Endothelial cell of umbilical vein (primary cell): ENCODE data around the gene APC2.

Experiments used
- EZH2 ChIP-seq: IDR thresholded peaks from 2 replicates; pipeline ENCODE4 v1.6.1; 2012; ENCODE audit warnings: borderline replicate concordance, low read depth, mild to moderate bottlenecking, moderate library complexity, low read length, inconsistent platforms; ENCODE audit not compliant: severe bottlenecking
- FOS ChIP-seq: IDR thresholded peaks from 2 replicates; pipeline ENCODE4 v1.6.1; 2011; ENCODE audit warnings: mild to moderate bottlenecking, low read length, moderate library complexity, borderline replicate concordance; ENCODE audit not compliant: insufficient read depth
- GATA2 ChIP-seq: IDR thresholded peaks from 2 replicates; pipeline ENCODE4 v1.7.0; 2011; ENCODE audit warnings: low read depth, mild to moderate bottlenecking, moderate library complexity, mixed read lengths, low read length; ENCODE audit not compliant: insufficient read length, insufficient read depth
- JUN ChIP-seq: IDR thresholded peaks from 2 replicates; pipeline ENCODE4 v1.6.1; 2011; ENCODE audit warnings: borderline replicate concordance, low read depth; ENCODE audit not compliant: insufficient read length, insufficient read depth
- MAX ChIP-seq: IDR thresholded peaks from 2 replicates; pipeline ENCODE4 v1.6.1; 2011; ENCODE audit not compliant: insufficient read depth, insufficient read length
- MYC ChIP-seq: IDR thresholded peaks from one replicate; pipeline ENCODE4 v1.6.1; 2011; ENCODE audit warnings: mild to moderate bottlenecking, low read depth, low read length
- POLR2A ChIP-seq: IDR thresholded peaks from 2 replicates; pipeline ENCODE4 v1.6.1; 2012; ENCODE audit warnings: low read depth, mild to moderate bottlenecking, control low read depth, low read length
- POLR2AphosphoS5 ChIP-seq: IDR thresholded peaks from 2 replicates; pipeline ENCODE4 v1.6.1; 2012; ENCODE audit warnings: low read depth, mild to moderate bottlenecking, control low read depth, low read length, moderate library complexity; ENCODE audit not compliant: insufficient read depth
- TF ChIP-seq, protein P1 (sequence below), 2 donors: IDR thresholded peaks; 1 replicate in 1 of 2; 2 replicates in 1 of 2; pipeline ENCODE4 v1.5.1; 2011; ENCODE audit warnings: low read length in 2 of 2, mild to moderate bottlenecking in 2 of 2, moderate library complexity in 2 of 2, control low read depth in 1 of 2, inconsistent platforms in 1 of 2, low read depth in 1 of 2; ENCODE audit not compliant: insufficient read depth in 1 of 2; ENCODE audit errors: extremely low read depth in 1 of 2

- TF ChIP-seq POLR2AphosphoS5 = no peak
- TF ChIP-seq, protein P1, sequence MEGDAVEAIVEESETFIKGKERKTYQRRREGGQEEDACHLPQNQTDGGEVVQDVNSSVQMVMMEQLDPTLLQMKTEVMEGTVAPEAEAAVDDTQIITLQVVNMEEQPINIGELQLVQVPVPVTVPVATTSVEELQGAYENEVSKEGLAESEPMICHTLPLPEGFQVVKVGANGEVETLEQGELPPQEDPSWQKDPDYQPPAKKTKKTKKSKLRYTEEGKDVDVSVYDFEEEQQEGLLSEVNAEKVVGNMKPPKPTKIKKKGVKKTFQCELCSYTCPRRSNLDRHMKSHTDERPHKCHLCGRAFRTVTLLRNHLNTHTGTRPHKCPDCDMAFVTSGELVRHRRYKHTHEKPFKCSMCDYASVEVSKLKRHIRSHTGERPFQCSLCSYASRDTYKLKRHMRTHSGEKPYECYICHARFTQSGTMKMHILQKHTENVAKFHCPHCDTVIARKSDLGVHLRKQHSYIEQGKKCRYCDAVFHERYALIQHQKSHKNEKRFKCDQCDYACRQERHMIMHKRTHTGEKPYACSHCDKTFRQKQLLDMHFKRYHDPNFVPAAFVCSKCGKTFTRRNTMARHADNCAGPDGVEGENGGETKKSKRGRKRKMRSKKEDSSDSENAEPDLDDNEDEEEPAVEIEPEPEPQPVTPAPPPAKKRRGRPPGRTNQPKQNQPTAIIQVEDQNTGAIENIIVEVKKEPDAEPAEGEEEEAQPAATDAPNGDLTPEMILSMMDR (IDR thresholded peaks at IDR 0.05; ENCODE audit: extremely low read depth in 1 of 2, insufficient read depth in 1 of 2, low read depth in 1 of 2, low read length in 2 of 2) = no peak
- TF ChIP-seq POLR2A = no peak
- no peak for TF ChIP-seq EZH2
- TF ChIP-seq MAX = no peak
- TF ChIP-seq FOS = no peak
- TF ChIP-seq MYC = no peak
- TF ChIP-seq JUN = no peak
- no peak for TF ChIP-seq GATA2
Observed at GRCh38 chr19:1445932-1446712, 3.8 kb upstream of the APC2 start.
